ENCODE results near the gene CUEDC2. TPM values are rescaled to one million over a fixed set of nuclear protein-coding genes. Genes with fewer than 3 reads are reported as not detected.

CUEDC2 gene
- total RNA-seq, 4 donors from 2014 or later = 61.4 to 84.3 (median 67.5) TPM

GRCh38 chr10:102389894-102390293, 42.5 kb downstream of the CUEDC2 start:
- Histone ChIP-seq H3K27ac (no peak overlapping the region), H3K36me3 (no peaks in the 10 kb centered on the region), H3K9me3 (no peaks in the 10 kb centered on the region), H3K27me3 (no peaks in the 10 kb centered on the region), H3K4me3 (no peak overlapping the region), H3K4me1 (peaks cover 0 to 24% (median 4%) of the 10 kb centered on the region in 3 donors)
- ATAC-seq = no peak
- WGBS, 2 donors (ENCODE audit: low coverage in 1 of 2) = 80 to 86% methylated on average over 3 of the region's 3 CpGs
- TF ChIP-seq, protein P1, sequence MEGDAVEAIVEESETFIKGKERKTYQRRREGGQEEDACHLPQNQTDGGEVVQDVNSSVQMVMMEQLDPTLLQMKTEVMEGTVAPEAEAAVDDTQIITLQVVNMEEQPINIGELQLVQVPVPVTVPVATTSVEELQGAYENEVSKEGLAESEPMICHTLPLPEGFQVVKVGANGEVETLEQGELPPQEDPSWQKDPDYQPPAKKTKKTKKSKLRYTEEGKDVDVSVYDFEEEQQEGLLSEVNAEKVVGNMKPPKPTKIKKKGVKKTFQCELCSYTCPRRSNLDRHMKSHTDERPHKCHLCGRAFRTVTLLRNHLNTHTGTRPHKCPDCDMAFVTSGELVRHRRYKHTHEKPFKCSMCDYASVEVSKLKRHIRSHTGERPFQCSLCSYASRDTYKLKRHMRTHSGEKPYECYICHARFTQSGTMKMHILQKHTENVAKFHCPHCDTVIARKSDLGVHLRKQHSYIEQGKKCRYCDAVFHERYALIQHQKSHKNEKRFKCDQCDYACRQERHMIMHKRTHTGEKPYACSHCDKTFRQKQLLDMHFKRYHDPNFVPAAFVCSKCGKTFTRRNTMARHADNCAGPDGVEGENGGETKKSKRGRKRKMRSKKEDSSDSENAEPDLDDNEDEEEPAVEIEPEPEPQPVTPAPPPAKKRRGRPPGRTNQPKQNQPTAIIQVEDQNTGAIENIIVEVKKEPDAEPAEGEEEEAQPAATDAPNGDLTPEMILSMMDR (IDR thresholded peaks at IDR 0.05) = no peak
- TF ChIP-seq POLR2A (IDR thresholded peaks at IDR 0.05) (no peak), EP300 (IDR thresholded peaks at IDR 0.05) (no peak), POLR2AphosphoS5 (IDR thresholded peaks at IDR 0.05) (no peak)

DNA sequence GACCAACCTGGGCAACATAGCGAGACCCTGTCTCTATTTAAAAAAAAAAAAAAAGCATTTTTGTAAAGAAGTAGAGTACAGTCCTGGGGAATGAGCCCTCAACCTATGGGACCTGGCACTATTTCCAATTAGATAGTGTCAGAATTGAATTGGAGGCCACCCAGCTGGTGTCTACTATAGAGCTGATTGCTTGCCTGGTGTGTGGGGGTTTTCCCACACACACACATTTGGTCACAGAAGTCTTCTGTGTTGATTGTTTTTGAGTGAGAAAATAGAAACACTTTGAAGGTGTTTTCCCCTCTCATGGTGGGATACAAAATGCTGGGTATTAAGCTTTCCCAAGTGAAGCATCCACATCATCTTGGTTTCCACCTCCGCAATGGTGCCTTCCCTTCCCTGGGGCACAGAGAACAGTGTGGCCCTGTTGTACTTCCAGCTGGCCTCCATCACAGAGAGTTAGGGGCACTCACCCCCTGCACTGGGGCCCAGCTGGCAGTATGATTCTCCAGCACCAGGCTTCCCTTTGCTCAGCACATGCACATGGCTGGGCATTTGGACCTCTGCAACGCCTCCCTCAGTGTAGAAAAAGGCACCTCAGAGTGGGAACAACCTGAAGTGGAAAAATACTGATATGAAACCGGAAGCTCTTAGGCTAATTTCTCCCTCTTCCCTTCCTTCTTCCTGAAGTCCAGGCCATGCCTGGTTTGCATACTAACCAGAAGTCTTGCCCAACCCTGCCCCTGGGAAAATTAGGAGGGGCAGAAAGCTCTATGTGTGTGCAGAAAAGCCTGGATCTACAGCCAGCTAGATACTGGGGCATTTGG, 47.6 kb downstream of the CUEDC2 start:
- H3K4me1 ChIP-seq = peaks cover 0 to 10% (median 0%) of the 10 kb centered on the region in 3 donors
- H3K27me3 ChIP-seq = no peaks in the 10 kb centered on the region
- H3K36me3 ChIP-seq = peaks cover 0 to 35% of the 10 kb centered on the region in 2 donors
- 20 to 81% methylated on average over 1 to 2 of the region's 4 CpGs for WGBS, 2 donors (ENCODE audit: low coverage in 1 of 2)
- ATAC-seq = peak; percentile 61
- peak overlapping the region in 2 of 4 donors; percentile 4 to 12 for H3K27ac ChIP-seq
- no peak for TF ChIP-seq POLR2A (IDR thresholded peaks at IDR 0.05)
- TF ChIP-seq POLR2AphosphoS5 (IDR thresholded peaks at IDR 0.05) = no peak
- H3K9me3 ChIP-seq = no peaks in the 10 kb centered on the region
- no peak overlapping the region for H3K4me3 ChIP-seq

- Histone ChIP-seq H3K4me3 (no peak overlapping the region), H3K9me3 (no peaks in the 10 kb centered on the region), H3K27ac (no peak overlapping the region), H3K36me3 (peaks cover 0 to 43% of the 10 kb centered on the region in 2 donors), H3K27me3 (no peaks in the 10 kb centered on the region), H3K4me1 (peaks cover 0 to 10% (median 0%) of the 10 kb centered on the region in 3 donors)
- TF ChIP-seq EP300 (IDR thresholded peaks at IDR 0.05) (no peak), POLR2A (IDR thresholded peaks at IDR 0.05) (no peak), POLR2AphosphoS5 (IDR thresholded peaks at IDR 0.05) (no peak)
- no peak for ATAC-seq
- 32 to 39% methylated on average over 6 of the region's 6 CpGs for WGBS, 2 donors (ENCODE audit: low coverage in 1 of 2)
Measured at GRCh38 chr10:102384053-102384452, 48.3 kb downstream of the CUEDC2 start.

- H3K9me3 ChIP-seq = no peaks in the 10 kb centered on the region
- H3K4me1 ChIP-seq = peaks cover 0 to 10% (median 0%) of the 10 kb centered on the region in 3 donors
- no peak for ATAC-seq
- no peak overlapping the region for H3K27ac ChIP-seq
- H3K36me3 ChIP-seq = peaks cover 0 to 55% of the 10 kb centered on the region in 2 donors
- TF ChIP-seq POLR2A (IDR thresholded peaks at IDR 0.05) (no peak), EP300 (IDR thresholded peaks at IDR 0.05) (no peak), POLR2AphosphoS5 (IDR thresholded peaks at IDR 0.05) (no peak)
- TF ChIP-seq, protein P1 (IDR thresholded peaks at IDR 0.05) = no peak
- H3K27me3 ChIP-seq = no peaks in the 10 kb centered on the region
- 83% methylated on average over 4 of the region's 8 CpGs; no CpG with 5 or more reads in 1 of the 2 donors for WGBS, 2 donors (ENCODE audit: low coverage in 1 of 2)
- no peak overlapping the region for H3K4me3 ChIP-seq
Measured at GRCh38 chr10:102382871-102383270, 49.5 kb downstream of the CUEDC2 start.

- no peak overlapping the region for H3K27ac ChIP-seq
- no peaks in the 10 kb centered on the region for H3K9me3 ChIP-seq
- H3K4me3 ChIP-seq = no peak overlapping the region
- peaks cover 0 to 10% (median 0%) of the 10 kb centered on the region in 3 donors for H3K4me1 ChIP-seq
- 77% methylated on average over 3 of the region's 9 CpGs; no CpG with 5 or more reads in 1 of the 2 donors for WGBS, 2 donors (ENCODE audit: low coverage in 1 of 2)
- H3K36me3 ChIP-seq = peaks cover 0 to 64% of the 10 kb centered on the region in 2 donors
- H3K27me3 ChIP-seq = no peaks in the 10 kb centered on the region
- TF ChIP-seq POLR2AphosphoS5 (IDR thresholded peaks at IDR 0.05) (no peak), POLR2A (IDR thresholded peaks at IDR 0.05) (no peak), EP300 (IDR thresholded peaks at IDR 0.05) (no peak)
- TF ChIP-seq, protein P1 (IDR thresholded peaks at IDR 0.05) = no peak
- ATAC-seq = no peak
Measured at GRCh38 chr10:102381983-102382382, 50.4 kb downstream of the CUEDC2 start.

Data from gastroesophageal sphincter (tissue), 4 donors.